GM18526 (cell line): ENCODE data around the gene ZBTB8B.

ENCODE experiments used
- POLR2A ChIP-seq: IDR thresholded peaks from 3 replicates; pipeline ENCODE4 v1.6.1; 2011; ENCODE audit not compliant: insufficient read length; ENCODE audit errors: extremely low read depth

ZBTB8B gene

GRCh38 chr1:32464716-32465577 lies at the start of gene ZBTB8B:
Gene ZBTB8B, plus strand, starts transcription at chr1:32465072. Its CDS starts 5,553 bp downstream, at chr1:32470625.
- no peak for TF ChIP-seq POLR2A

DNA sequence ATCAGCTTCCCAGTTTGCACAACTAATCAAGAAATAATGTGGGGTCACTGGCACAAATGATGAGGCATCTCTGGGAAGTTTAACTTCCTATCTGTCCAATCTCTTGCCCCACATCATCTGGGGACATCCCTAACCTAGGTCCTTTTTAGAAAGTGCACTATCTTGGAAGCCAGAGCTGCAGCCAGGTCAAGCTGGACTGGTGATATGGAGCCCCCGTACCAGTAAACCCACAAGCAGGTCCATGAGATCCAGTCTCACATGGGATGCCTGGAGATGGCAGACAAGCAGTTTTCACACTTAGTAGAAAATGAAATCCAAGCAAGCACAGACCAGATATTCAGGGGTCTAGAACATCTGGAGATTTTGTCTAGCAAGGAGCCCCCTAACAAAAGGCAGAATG lies 43.1 kb upstream of the ZBTB8B start:
- no peak for TF ChIP-seq POLR2A

DNA sequence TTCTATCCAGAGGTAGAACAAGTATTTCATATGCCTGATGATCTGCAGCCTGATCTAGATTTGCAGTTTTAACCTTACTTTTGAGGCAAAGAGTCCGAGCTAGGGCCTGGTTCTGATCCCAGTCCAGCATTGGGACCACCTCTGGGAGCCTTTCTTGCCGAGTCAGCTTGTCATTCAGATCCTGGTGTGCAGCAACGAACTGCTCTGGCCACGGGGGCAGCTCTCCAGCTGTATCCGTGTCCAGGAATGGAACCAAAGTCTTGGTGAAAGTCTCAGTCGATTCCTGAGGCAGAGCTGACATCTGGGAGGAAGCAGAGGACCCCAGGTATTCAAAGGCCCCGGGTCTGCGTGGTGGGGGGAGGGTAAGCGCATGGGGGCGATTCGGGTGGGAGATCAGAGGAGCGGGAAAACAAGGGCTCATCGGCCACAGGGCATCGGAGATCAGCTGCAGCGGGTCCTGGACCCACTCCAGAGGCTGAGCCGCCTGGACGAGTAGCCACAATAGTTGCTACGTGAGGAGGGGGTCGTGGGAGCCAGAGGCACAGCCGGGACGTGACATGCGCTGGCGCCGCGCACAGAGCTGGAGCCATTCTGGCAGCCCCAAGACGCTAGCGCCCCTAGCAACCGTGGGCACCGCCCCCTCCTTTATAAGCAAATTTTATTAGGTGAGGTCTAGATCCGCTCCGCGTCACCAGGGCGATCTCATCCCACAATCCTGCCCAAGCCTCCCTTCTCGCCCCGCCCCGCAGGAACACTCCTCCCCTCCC lies 38.2 kb upstream of the ZBTB8B start:
- no peak for TF ChIP-seq POLR2A

- TF ChIP-seq POLR2A: no peak
These were observed 37.5 kb upstream of the ZBTB8B start for GRCh38 chr1:32427264-32427963.

GRCh38 chr1:32431736-32432400 lies 33.0 kb upstream of the ZBTB8B start:
- TF ChIP-seq POLR2A: no peak

DNA sequence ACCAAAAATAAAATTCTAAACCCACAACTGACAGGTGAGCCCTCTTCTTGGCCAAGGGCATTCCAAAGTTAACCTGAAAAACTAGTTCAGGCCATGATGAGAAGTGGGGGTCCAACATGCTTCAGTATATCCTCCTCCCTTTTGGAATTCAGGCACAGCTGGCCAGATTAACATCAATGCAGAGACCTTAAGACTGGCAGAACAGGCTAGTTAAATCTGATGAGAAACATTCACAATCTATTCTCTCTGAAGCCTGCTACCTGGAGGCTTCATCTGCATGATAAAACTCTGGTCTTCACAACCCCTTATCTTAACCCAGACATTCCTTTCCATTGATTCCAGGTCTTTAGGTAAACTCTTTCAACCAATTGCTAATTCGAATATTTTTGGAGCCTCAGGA lies 26.7 kb upstream of the ZBTB8B start:
- TF ChIP-seq POLR2A: no peak

- no peak for TF ChIP-seq POLR2A
These were observed 17.2 kb upstream of the ZBTB8B start for GRCh38 chr1:32447469-32448185.

- TF ChIP-seq POLR2A: no peak
These were observed 16.0 kb upstream of the ZBTB8B start for GRCh38 chr1:32448773-32449456.

- no peak for TF ChIP-seq POLR2A
These were observed 10.1 kb upstream of the ZBTB8B start for GRCh38 chr1:32454726-32455125.

- no peak for TF ChIP-seq POLR2A
These were observed 8.9 kb upstream of the ZBTB8B start for GRCh38 chr1:32455958-32456357.

DNA sequence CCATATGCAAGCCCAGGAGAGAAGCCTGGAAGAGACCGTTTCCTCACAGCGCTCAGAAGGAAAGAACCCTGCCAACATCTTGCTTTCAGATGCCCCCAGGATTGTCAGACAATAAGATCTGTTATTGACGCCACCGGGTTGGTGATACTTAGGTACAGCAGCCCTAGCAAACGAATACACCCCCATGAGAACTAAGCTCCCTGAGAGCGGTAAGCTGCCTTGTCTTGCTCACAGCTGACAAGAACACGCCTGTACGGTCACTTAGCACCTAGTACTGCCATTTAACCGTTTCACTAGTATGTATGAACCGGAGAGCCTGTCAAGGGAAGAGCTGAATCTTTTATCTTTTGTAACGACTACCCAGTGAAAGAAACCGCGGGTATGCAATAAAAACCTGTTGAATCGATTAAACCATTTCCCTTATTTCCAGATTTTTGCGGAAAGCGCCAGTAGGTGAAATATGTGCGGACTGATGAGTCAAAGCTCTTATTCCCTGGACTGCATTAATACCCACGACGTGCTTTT lies 619 bp upstream of the ZBTB8B start:
- no peak for TF ChIP-seq POLR2A

DNA sequence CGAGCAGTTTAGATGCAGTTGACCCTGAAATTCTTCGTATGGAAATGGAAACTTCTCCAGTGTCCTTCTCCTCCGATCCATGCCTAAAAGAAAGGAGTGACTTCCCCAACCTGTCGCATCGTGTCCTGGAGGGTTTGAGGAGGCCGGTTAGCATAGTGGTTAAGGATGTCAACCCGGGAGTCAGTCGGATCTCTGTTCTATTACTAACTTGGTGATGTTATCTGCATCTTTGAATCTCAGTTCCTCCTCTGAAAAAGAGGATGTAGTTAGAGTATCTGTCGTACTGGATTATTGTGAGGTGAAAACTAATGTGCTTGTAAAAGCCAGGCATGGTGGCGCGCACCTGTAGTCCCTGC lies 684 bp downstream of the ZBTB8B start:
- TF ChIP-seq POLR2A: no peak

GRCh38 chr1:32466761-32467160 lies 1.9 kb downstream of the ZBTB8B start:
- TF ChIP-seq POLR2A: no peak

DNA sequence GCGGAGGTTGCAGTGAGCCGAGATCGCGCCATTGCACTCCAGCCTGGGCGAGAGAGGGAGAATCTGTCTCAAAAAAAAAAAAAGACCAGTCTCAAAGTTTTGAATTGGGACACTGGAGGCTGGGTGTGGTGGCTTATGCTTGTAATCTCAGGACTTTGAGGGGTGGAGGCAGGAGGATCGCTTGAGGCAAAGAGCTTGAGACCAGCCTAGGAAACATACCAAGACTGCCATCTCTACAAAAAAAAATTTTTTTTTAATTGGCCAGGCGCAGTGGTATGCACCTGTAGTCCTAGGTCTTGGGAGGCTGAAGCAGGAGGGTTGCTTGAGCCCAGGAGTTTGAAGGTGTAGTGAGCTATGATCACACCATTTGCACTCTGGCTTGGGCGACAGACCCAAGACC lies 3.9 kb downstream of the ZBTB8B start:
- TF ChIP-seq POLR2A: no peak
